K562 (cell line): Measurements from ENCODE around the gene CSKMT. TPM values are rescaled to one million over a fixed set of nuclear protein-coding genes. Genes with fewer than 3 reads are reported as not detected.

Experiments used
- DACH1 ChIP-seq: fragments of 450-650 bp; IDR thresholded peaks from 2 replicates; pipeline ENCODE4 v1.6.1; 2018; ENCODE audit not compliant: partially characterized antibody
- ERF ChIP-seq: fragments of 450-650 bp; formaldehyde crosslinking; IDR thresholded peaks from 2 replicates; pipeline ENCODE4 v1.4.0; 2020; ENCODE audit warnings: mild to moderate bottlenecking, mixed read lengths
- FOS ChIP-seq: IDR thresholded peaks from 3 replicates; pipeline ENCODE4 v1.6.1; 2011; ENCODE audit not compliant: insufficient read length; ENCODE audit errors: extremely low read depth
- KAT2B ChIP-seq: IDR thresholded peaks from one replicate; pipeline ENCODE4 v1.6.1; 2012; ENCODE audit warnings: low read depth, mild to moderate bottlenecking, control low read depth, inconsistent platforms, low read length, moderate library complexity
- MAFG ChIP-seq: fragments of 450-650 bp; conservative IDR thresholded peaks from 2 replicates; pipeline ENCODE4 v1.6.1; 2016; ENCODE audit warnings: missing genetic modification characterization, missing compliant biosample characterization
- MBD2 ChIP-seq: sonication (generic); IDR thresholded peaks from 2 replicates; pipeline ENCODE4 v1.6.1; 2016; ENCODE audit warnings: low read depth, borderline replicate concordance
- MIER1 ChIP-seq: fragments of 450-650 bp; IDR thresholded peaks from 2 replicates; pipeline ENCODE4 v1.6.1; 2016; ENCODE audit warnings: antibody characterized with exemption, mild to moderate bottlenecking, low read depth
- POLR2G ChIP-seq: fragments of 200-400 bp; formaldehyde crosslinking; IDR thresholded peaks from 2 replicates; pipeline ENCODE4 v1.6.1; 2017; ENCODE audit warnings: low read depth, mild to moderate bottlenecking, antibody characterized with exemption, low read length, moderate library complexity
- RFX7 ChIP-seq: fragments of 250-450 bp; sonication (Bioruptor Pico); IDR thresholded peaks from 2 replicates; pipeline ENCODE4 v1.5.1; 2021; ENCODE audit warnings: mild to moderate bottlenecking
- SIRT6 ChIP-seq: IDR thresholded peaks from one replicate; pipeline ENCODE4 v1.6.1; 2012; ENCODE audit warnings: low read depth, mild to moderate bottlenecking, control low read depth, inconsistent platforms, low read length, moderate library complexity
- SMC3 ChIP-seq: conservative IDR thresholded peaks from 2 replicates; pipeline ENCODE4 v1.6.1; 2011; ENCODE audit warnings: low read depth, low read length, improper control_type of control experiment; ENCODE audit not compliant: insufficient read depth
- SRSF9 ChIP-seq: fragments of 200-400 bp; formaldehyde crosslinking; IDR thresholded peaks from 2 replicates; pipeline ENCODE4 v1.6.1; 2017; ENCODE audit warnings: low read depth, low read length, borderline replicate concordance
- TARDBP ChIP-seq: fragments of 450-650 bp; IDR thresholded peaks from 2 replicates; pipeline ENCODE4 v1.6.1; 2016
- VEZF1 ChIP-seq: fragments of 200-800 bp; sonication (Bioruptor generic); IDR thresholded peaks from 2 replicates; pipeline ENCODE4 v1.6.1; 2017; ENCODE audit warnings: missing genetic modification characterization, missing compliant biosample characterization
- ZBTB17 ChIP-seq: fragments of 450-650 bp; formaldehyde crosslinking; IDR thresholded peaks from 2 replicates; pipeline ENCODE4 v1.4.0; 2020; ENCODE audit warnings: mild to moderate bottlenecking
- ZNF174 ChIP-seq: fragments of 250-450 bp; sonication (Bioruptor Pico); IDR thresholded peaks from 2 replicates; pipeline ENCODE4 v1.4.0; 2020; ENCODE audit warnings: mild to moderate bottlenecking
- ZNF253 ChIP-seq: fragments of 250-450 bp; sonication (Bioruptor Pico); conservative IDR thresholded peaks from 2 replicates; pipeline ENCODE4 v1.6.1; 2021; ENCODE audit warnings: mild to moderate bottlenecking
- ZNF449 ChIP-seq: fragments of 250-450 bp; sonication (Bioruptor Pico); IDR thresholded peaks from 2 replicates; pipeline ENCODE4 v1.8.0; 2022; ENCODE audit warnings: moderate library complexity, mild to moderate bottlenecking, inconsistent platforms
- ZNF551 ChIP-seq: fragments of 250-450 bp; sonication (Bioruptor Pico); IDR thresholded peaks from 2 replicates; pipeline ENCODE4 v1.5.0; 2021; ENCODE audit warnings: mild to moderate bottlenecking, moderate library complexity
- ZNF766 ChIP-seq: fragments of 200-800 bp; sonication (Bioruptor generic); conservative IDR thresholded peaks from 2 replicates; pipeline ENCODE4 v1.6.1; 2016; ENCODE audit warnings: missing genetic modification characterization, missing compliant biosample characterization
- ZNF79 ChIP-seq: fragments of 250-450 bp; sonication (Bioruptor Pico); IDR thresholded peaks from 2 replicates; pipeline ENCODE4 v1.4.0; 2020; ENCODE audit warnings: low read depth, mild to moderate bottlenecking, moderate library complexity
- polyA plus RNA-seq, 8 experiments: library from polyadenylated mRNA; depleted of rRNA in 4 of 8; stranded (reverse) in 5 of 8; unstranded in 3 of 8; fragments of >200 nt; fragmentation: Nextera tagmentation in 2 of 8; fragmentation: Illumina TruSeq in 1 of 8; extraction: Ambion mirVana in 2 of 8; extraction: Trizol in 1 of 8; gene quantifications; 2 replicates each; pipeline versions ENCODE4 v1.2.1 to v1.2.3, GENCODE V29; 2011 to 2014; ENCODE audit warnings: inconsistent platforms in 1 of 8, missing spikeins in 1 of 8
- total RNA-seq, 7 experiments: library from RNA; depleted of rRNA in 6 of 7; stranded (reverse); fragments of >200 nt in 6 of 7; fragmentation: Illumina TruSeq in 2 of 7; extraction: Trizol in 2 of 7; gene quantifications; 2 replicates each; pipeline versions ENCODE4 v1.2.1 to v1.2.3, GENCODE V29; 2011 to 2021; ENCODE audit warnings: low replicate concordance in 1 of 7
- TF ChIP-seq, protein P1 (sequence below): fragments of 450-650 bp; IDR thresholded peaks from 2 replicates; pipeline ENCODE4 v1.6.1; 2018; ENCODE audit warnings: mild to moderate bottlenecking, low read depth; ENCODE audit not compliant: partially characterized antibody
- TF ChIP-seq, protein P2 (sequence below): sonication (generic); formaldehyde crosslinking; IDR thresholded peaks from 2 replicates; pipeline ENCODE4 v1.8.1; 2023; ENCODE audit warnings: mild to moderate bottlenecking, missing genetic modification reagents

The CSKMT gene
- total and polyA plus RNA-seq, 9 of the 15 experiments (the other 6 are each of a cell fraction or from before 2014, with no cell fraction given) = 10.3 to 108 (median 27.2) TPM

GRCh38 chr11:62621567-62622470 lies 43.3 kb upstream of the CSKMT start, which contains the start of gene B3GAT3 (continued):
- TF ChIP-seq VEZF1 (CRISPR knock-in tag) = peak; percentile 89
- TF ChIP-seq, protein P1, sequence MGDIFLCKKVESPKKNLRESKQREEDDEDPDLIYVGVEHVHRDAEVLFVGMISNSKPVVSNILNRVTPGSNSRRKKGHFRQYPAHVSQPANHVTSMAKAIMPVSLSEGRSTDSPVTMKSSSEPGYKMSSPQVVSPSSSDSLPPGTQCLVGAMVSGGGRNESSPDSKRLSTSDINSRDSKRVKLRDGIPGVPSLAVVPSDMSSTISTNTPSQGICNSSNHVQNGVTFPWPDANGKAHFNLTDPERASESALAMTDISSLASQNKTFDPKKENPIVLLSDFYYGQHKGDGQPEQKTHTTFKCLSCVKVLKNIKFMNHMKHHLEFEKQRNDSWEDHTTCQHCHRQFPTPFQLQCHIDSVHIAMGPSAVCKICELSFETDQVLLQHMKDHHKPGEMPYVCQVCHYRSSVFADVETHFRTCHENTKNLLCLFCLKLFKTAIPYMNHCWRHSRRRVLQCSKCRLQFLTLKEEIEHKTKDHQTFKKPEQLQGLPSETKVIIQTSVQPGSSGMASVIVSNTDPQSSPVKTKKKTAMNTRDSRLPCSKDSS = no peak
- 0 out of 2 replicates have a peak, but pooled peaks have one; percentile 13 for TF ChIP-seq ZNF766 (CRISPR knock-in tag)
- TF ChIP-seq ERF = no peak
- TF ChIP-seq ZNF449 (CRISPR knock-in tag) = no peak
- no peak for TF ChIP-seq FOS
- TF ChIP-seq ZNF551 (CRISPR knock-in tag) = no peak
- no peak for TF ChIP-seq MIER1
- no peak for TF ChIP-seq KAT2B
- TF ChIP-seq ZNF79 (CRISPR knock-in tag) = no peak
- TF ChIP-seq MAFG (tag) = no peak
- TF ChIP-seq ZNF174 = no peak
- 0 out of 2 replicates have a peak, but pooled peaks have one; percentile 37 for TF ChIP-seq MBD2
- TF ChIP-seq ZNF253 (CRISPR knock-in tag) = no peak
- TF ChIP-seq RFX7 (CRISPR knock-in tag) = no peak
- peak; percentile 96 for TF ChIP-seq DACH1
- no peak for TF ChIP-seq SMC3
- TF ChIP-seq, protein P2, sequence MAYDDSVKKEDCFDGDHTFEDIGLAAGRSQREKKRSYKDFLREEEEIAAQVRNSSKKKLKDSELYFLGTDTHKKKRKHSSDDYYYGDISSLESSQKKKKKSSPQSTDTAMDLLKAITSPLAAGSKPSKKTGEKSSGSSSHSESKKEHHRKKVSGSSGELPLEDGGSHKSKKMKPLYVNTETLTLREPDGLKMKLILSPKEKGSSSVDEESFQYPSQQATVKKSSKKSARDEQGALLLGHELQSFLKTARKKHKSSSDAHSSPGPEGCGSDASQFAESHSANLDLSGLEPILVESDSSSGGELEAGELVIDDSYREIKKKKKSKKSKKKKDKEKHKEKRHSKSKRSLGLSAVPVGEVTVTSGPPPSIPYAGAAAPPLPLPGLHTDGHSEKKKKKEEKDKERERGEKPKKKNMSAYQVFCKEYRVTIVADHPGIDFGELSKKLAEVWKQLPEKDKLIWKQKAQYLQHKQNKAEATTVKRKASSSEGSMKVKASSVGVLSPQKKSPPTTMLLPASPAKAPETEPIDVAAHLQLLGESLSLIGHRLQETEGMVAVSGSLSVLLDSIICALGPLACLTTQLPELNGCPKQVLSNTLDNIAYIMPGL (CRISPR knock-in tag) = 0 out of 2 replicates have a peak, but pooled peaks have one; percentile 26
- peak; percentile 93 for TF ChIP-seq POLR2G
- peak; percentile 53; the same call in 1 of the 2 replicates for TF ChIP-seq TARDBP
- TF ChIP-seq SIRT6 = no peak
- no peak for TF ChIP-seq SRSF9
- peak; percentile 76 for TF ChIP-seq ZBTB17 (CRISPR knock-in tag)
